Measurements from ENCODE around the gene KCTD11.

DNA sequence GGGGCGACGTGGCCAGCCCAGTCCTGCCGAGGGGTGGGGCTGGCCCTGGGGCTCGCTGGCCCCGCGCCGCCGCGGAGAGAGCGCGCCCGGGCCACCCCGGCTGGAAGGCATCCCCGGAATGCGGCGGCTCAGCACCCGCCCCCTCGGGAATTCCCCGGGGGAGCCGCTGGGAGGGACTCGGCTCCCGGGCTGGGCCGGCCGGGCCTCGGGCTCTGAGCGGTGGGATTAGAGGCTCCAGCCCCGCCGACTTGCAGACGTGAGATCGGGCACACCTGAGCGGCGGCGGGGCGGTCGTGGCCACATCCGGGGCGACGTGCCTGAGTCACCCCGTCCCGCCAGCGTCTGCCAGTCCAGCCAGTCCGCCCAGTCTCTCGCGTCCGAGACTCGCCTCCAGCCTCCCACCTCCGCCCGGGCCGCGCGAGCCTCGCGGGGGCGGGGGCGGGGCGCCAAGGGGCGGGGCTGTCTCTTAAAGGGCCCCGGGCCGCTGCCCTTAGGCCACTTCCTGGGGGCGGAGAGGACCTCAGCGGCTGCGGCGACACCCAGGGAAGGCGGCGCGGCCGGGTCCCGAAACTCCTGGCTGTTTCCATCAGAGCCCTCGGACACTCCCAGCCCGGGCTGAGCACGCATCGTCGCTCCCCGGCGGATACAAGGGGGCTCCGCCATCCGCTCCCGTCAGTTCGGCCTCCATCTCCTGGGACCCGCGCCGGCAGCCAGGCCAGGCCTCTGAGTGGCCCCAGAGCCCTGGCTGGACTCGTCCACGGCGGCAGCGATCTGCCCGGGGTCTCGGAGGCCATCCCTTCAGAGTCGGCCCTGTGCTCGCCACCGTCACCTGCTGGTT is at the start of gene KCTD11:
- TF ChIP-seq POLR2AphosphoS5 (IDR thresholded peaks at IDR 0.05; ENCODE audit: low read depth, low read length) (no peak), POLR2A (IDR thresholded peaks at IDR 0.05; ENCODE audit: low read depth, low read length) (no peak)

Measured in GM12892 (cell line).